ENCODE results near the gene SRM.
"Not testable (repeated sequence)": the region's sequence is repeated elsewhere in the genome, so short reads cannot be mapped to it uniquely, and the experiment has no call there.

Gene SRM

GRCh38 chr1:11059968-11060830 is at the start of gene SRM:
TSS of gene SRM (minus strand) at chr1:11060018. CDS start at chr1:11059943, 75 bp downstream.
- DNase-seq = peak; percentile 94

- DNase-seq = no peak
Measured at GRCh38 chr1:11109047-11109760, 49.4 kb upstream of the SRM start.

- no peak for DNase-seq
Measured at GRCh38 chr1:11107599-11107998, 47.8 kb upstream of the SRM start.

GRCh38 chr1:11105586-11105985 is 45.8 kb upstream of the SRM start:
- DNase-seq = no peak

GRCh38 chr1:11101347-11101746 is 41.5 kb upstream of the SRM start:
- DNase-seq = no peak

GRCh38 chr1:11100806-11101205 is 41.0 kb upstream of the SRM start:
- DNase-seq = not testable (repeated sequence)

GRCh38 chr1:11100149-11100493 is 40.3 kb upstream of the SRM start:
- DNase-seq = no peak

- DNase-seq = peak; percentile 93
Measured at GRCh38 chr1:11099310-11100148, 39.7 kb upstream of the SRM start, which contains the start of gene EXOSC10. TSS of gene EXOSC10 (minus strand) at chr1:11099869. CDS start at chr1:11099831, 38 bp downstream.

GRCh38 chr1:11098931-11099309 is 39.1 kb upstream of the SRM start:
- no peak for DNase-seq

- DNase-seq = not testable (repeated sequence)
Measured at GRCh38 chr1:11083784-11084183, 24.0 kb upstream of the SRM start.

- DNase-seq = no peak
Measured at GRCh38 chr1:11080931-11081330, 21.1 kb upstream of the SRM start.

- DNase-seq = no peak
Measured at GRCh38 chr1:11078631-11079030, 18.8 kb upstream of the SRM start.

GRCh38 chr1:11073398-11073797 is 13.6 kb upstream of the SRM start:
- DNase-seq = not testable (repeated sequence)

GRCh38 chr1:11072216-11072917 is 12.5 kb upstream of the SRM start:
- DNase-seq = no peak

- DNase-seq = no peak
Measured at GRCh38 chr1:11071463-11072215, 11.8 kb upstream of the SRM start.

GRCh38 chr1:11070876-11071275 is 11.1 kb upstream of the SRM start:
- no peak for DNase-seq

- no peak for DNase-seq
Measured at GRCh38 chr1:11068600-11069473, 9.0 kb upstream of the SRM start.

GRCh38 chr1:11067716-11068599 is 8.1 kb upstream of the SRM start:
- no peak for DNase-seq

- DNase-seq = no peak
Measured at GRCh38 chr1:11065796-11066195, 6.0 kb upstream of the SRM start.

- DNase-seq = no peak
Measured at GRCh38 chr1:11064942-11065341, 5.1 kb upstream of the SRM start.
